OCI-LY3 (cell line): ENCODE results near the gene NAA20.

Experiments used
- H2AFZ ChIP-seq: fragments of 200-600, 300-600 bp; shearing (Covaris generic); 2 replicates; pipeline ENCODE4 v1.6.0; 2014; ENCODE audit warnings: antibody characterized with exemption, low read depth, low read length
- H3K27ac ChIP-seq: fragments of 200-600, 300-600 bp; sonication (generic); 2 replicates; pipeline ENCODE4 v1.5.1; 2014; ENCODE audit warnings: mild to moderate bottlenecking, low read length, moderate library complexity, mixed read lengths
- H3K27me3 ChIP-seq: fragments of 200-600, 300-600 bp; sonication (generic); 2 replicates; pipeline ENCODE4 v1.6.1; 2014; ENCODE audit warnings: low read depth, low read length, mixed read lengths
- H3K36me3 ChIP-seq: fragments of 200-600, 300-600 bp; sonication (generic); replicated peaks from 2 replicates; pipeline ENCODE3; 2014; ENCODE audit warnings: low read depth, low read length, mixed read lengths
- H3K4me1 ChIP-seq: fragments of 300-600, 200-600 bp; sonication (generic); 2 replicates; pipeline ENCODE4 v1.6.1; 2014; ENCODE audit warnings: low read length, mixed read lengths
- H3K4me2 ChIP-seq: fragments of 200-600, 300-600 bp; sonication (generic); 2 replicates; pipeline ENCODE4 v1.6.1; 2014; ENCODE audit warnings: low read length, mixed read lengths
- H3K4me3 ChIP-seq: fragments of 300-600, 200-600 bp; sonication (generic); 2 replicates; pipeline ENCODE4 v1.5.1; 2014; ENCODE audit warnings: antibody characterized with exemption, mild to moderate bottlenecking, low read length, moderate library complexity
- H3K79me2 ChIP-seq: fragments of 300-600, 200-600 bp; shearing (Covaris generic); 2 replicates; pipeline ENCODE4 v1.6.1; 2014; ENCODE audit warnings: mild to moderate bottlenecking, low read length, mixed read lengths
- H3K9ac ChIP-seq: fragments of 300-600, 200-600 bp; shearing (Covaris generic); 2 replicates; pipeline ENCODE4 v1.6.0; 2014; ENCODE audit warnings: mild to moderate bottlenecking, low read length, moderate library complexity
- H3K9me3 ChIP-seq: fragments of 200-600, 300-600 bp; shearing (Covaris generic); 2 replicates; pipeline ENCODE4 v1.6.1; 2014; ENCODE audit warnings: low read length, mixed read lengths; ENCODE audit not compliant: insufficient read depth
- H4K20me1 ChIP-seq: fragments of 200-600, 300-600 bp; sonication (generic); 2 replicates; pipeline ENCODE4 v1.6.1; 2016; ENCODE audit warnings: low read length, mixed read lengths; ENCODE audit not compliant: insufficient read depth
- EZH2phosphoT487 ChIP-seq: fragments of 200-600 bp; shearing (Covaris generic); IDR thresholded peaks from 2 replicates; pipeline ENCODE4 v1.6.1; 2018; ENCODE audit warnings: antibody characterized with exemption, mixed run types, low read depth
- TF ChIP-seq, protein P1 (sequence below): fragments of 200-600, 300-600 bp; sonication (generic); IDR thresholded peaks from 2 replicates; pipeline ENCODE4 v1.5.1; 2014; ENCODE audit warnings: antibody characterized with exemption, low read length, low read depth

The NAA20 gene

GRCh38 chr20:19986419-19986818, 30.7 kb upstream of the NAA20 start:
- no peak overlapping the region for H3K4me2 ChIP-seq
- H3K36me3 ChIP-seq: no peaks in the 10 kb centered on the region
- H2AFZ ChIP-seq: no peak overlapping the region
- no peak overlapping the region for H3K4me3 ChIP-seq
- H3K9ac ChIP-seq: no peak overlapping the region
- H3K27me3 ChIP-seq: no peaks in the 10 kb centered on the region
- no peaks in the 10 kb centered on the region for H3K9me3 ChIP-seq
- H3K4me1 ChIP-seq: peaks cover 2% of the 10 kb centered on the region; the same call in 1 of the 2 replicates
- H4K20me1 ChIP-seq: no peaks in the 10 kb centered on the region
- H3K79me2 ChIP-seq: no peaks in the 10 kb centered on the region
- TF ChIP-seq EZH2phosphoT487: no peak
- TF ChIP-seq, protein P1, sequence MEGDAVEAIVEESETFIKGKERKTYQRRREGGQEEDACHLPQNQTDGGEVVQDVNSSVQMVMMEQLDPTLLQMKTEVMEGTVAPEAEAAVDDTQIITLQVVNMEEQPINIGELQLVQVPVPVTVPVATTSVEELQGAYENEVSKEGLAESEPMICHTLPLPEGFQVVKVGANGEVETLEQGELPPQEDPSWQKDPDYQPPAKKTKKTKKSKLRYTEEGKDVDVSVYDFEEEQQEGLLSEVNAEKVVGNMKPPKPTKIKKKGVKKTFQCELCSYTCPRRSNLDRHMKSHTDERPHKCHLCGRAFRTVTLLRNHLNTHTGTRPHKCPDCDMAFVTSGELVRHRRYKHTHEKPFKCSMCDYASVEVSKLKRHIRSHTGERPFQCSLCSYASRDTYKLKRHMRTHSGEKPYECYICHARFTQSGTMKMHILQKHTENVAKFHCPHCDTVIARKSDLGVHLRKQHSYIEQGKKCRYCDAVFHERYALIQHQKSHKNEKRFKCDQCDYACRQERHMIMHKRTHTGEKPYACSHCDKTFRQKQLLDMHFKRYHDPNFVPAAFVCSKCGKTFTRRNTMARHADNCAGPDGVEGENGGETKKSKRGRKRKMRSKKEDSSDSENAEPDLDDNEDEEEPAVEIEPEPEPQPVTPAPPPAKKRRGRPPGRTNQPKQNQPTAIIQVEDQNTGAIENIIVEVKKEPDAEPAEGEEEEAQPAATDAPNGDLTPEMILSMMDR: no peak
- no peak overlapping the region for H3K27ac ChIP-seq

DNA sequence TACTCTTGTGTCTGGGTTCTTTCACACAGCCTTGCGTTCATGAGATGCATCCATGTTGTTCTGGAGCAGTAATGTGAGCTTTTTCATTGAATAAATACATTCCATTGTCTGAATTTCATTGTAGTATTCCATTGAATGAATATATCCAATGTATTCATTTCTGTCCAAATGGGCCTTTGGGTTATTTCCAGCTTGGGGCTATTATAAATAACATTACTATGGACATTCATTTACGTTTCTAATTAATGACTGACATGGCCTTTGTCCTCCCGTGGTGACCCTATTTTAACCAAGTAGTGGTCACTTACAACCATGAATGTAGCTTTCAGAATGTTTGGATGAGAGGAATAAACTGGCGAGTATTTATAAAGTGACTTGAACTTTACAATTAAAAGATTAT, 30.1 kb upstream of the NAA20 start:
- Histone ChIP-seq H3K36me3 (no peaks in the 10 kb centered on the region), H3K4me1 (peaks cover 8% of the 10 kb centered on the region), H3K4me2 (no peak overlapping the region), H3K4me3 (no peak overlapping the region), H4K20me1 (no peaks in the 10 kb centered on the region), H3K27me3 (no peaks in the 10 kb centered on the region), H3K79me2 (no peaks in the 10 kb centered on the region), H3K9ac (no peak overlapping the region), H3K27ac (no peak overlapping the region), H2AFZ (no peak overlapping the region), H3K9me3 (no peaks in the 10 kb centered on the region)
- TF ChIP-seq, protein P1: no peak
- TF ChIP-seq EZH2phosphoT487: no peak

DNA sequence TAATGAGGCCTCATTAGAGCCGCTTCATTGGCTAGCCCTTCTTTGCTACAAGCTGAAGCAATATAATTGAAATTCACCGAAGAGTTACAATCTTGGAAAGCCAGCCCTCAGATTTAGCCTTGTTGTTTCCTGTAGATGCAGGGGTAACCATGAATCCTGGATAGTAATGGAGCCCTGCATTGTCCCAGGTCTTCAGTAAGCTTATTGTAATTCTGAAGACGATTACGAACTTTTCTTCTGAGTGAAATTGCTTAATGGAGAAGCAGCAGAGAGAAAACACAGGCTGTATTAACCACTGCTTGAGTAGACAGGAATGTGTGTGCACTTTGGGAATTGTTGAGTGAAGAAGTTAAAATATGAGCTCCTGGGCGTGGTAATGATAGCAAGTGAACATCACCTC, 26.3 kb upstream of the NAA20 start:
- H3K4me2 ChIP-seq: no peak overlapping the region
- H3K9me3 ChIP-seq: no peaks in the 10 kb centered on the region
- H3K27me3 ChIP-seq: no peaks in the 10 kb centered on the region
- H3K9ac ChIP-seq: no peak overlapping the region
- no peak for TF ChIP-seq EZH2phosphoT487
- TF ChIP-seq, protein P1: no peak
- no peaks in the 10 kb centered on the region for H4K20me1 ChIP-seq
- H3K27ac ChIP-seq: no peak overlapping the region
- no peak overlapping the region for H3K4me3 ChIP-seq
- peaks cover 10% of the 10 kb centered on the region for H3K4me1 ChIP-seq
- H3K36me3 ChIP-seq: no peaks in the 10 kb centered on the region
- no peaks in the 10 kb centered on the region for H3K79me2 ChIP-seq
- no peak overlapping the region for H2AFZ ChIP-seq

DNA sequence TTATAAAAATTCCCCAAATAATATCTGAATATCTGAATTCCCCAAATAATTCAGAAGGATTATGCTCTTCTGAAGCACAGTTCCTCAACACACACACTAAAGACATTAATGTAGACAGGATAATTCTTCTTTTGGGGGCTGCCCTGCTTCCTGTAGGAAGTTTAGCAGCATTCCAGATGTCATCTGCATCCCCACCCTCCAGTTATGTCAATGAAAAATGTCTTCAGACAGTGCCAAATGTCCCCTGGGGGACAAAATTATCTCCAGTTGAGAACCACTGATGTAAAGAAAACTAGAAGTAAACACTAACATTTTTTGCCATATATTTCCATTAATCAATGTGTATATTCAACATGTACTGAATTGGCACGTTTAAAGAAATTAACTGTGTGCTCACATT, 25.9 kb upstream of the NAA20 start:
- TF ChIP-seq, protein P1: no peak
- TF ChIP-seq EZH2phosphoT487: no peak
- Histone ChIP-seq H3K79me2 (no peaks in the 10 kb centered on the region), H3K9me3 (no peaks in the 10 kb centered on the region), H3K4me2 (no peak overlapping the region), H3K27ac (no peak overlapping the region), H3K4me1 (peaks cover 10% of the 10 kb centered on the region), H3K36me3 (no peaks in the 10 kb centered on the region), H4K20me1 (no peaks in the 10 kb centered on the region), H3K27me3 (no peaks in the 10 kb centered on the region), H3K9ac (no peak overlapping the region), H3K4me3 (no peak overlapping the region), H2AFZ (no peak overlapping the region)
